ENCODE results near the gene NFKBIE.

GRCh38 chr6:44304282-44305199 lies 39.2 kb upstream of the NFKBIE start:
- TF ChIP-seq CTCF (IDR thresholded peaks at IDR 0.05) (peak; percentile 53 to 67 (median 64)), POLR2A (IDR thresholded peaks at IDR 0.05) (no peak)

Data from right lobe of liver (tissue), 4 donors.